HL-60 (cell line): Measurements from ENCODE around the gene KRTAP5-5.

Experiments used
- DNase-seq, 2 experiments: peaks; one replicate each; pipeline ENCODE4 v3.0.0-alpha.2; 2010 to 2020; ENCODE audit warnings: low read depth in 1 of 2, low spot score in 1 of 2
- H3K27ac ChIP-seq: fragments of 250-450 bp; sonication (Bioruptor Pico); replicated peaks from 2 replicates; pipeline ENCODE4 v1.5.1; 2020; ENCODE audit warnings: mild to moderate bottlenecking, moderate library complexity
- H3K27me3 ChIP-seq: fragments of 250-450 bp; sonication (Bioruptor Pico); 2 replicates; pipeline ENCODE4 v1.5.1; 2021; ENCODE audit warnings: mild to moderate bottlenecking, moderate library complexity; ENCODE audit not compliant: insufficient read depth, poor library complexity, severe bottlenecking
- H3K4me3 ChIP-seq: replicated peaks from 2 replicates; pipeline ENCODE4 v1.5.1; 2011; ENCODE audit warnings: mild to moderate bottlenecking, control low read depth, low read length; ENCODE audit not compliant: insufficient read depth
- CTCF ChIP-seq: IDR thresholded peaks from one replicate; pipeline ENCODE4 v1.5.1; 2011; ENCODE audit warnings: low read length, control low read depth, inconsistent platforms; ENCODE audit not compliant: insufficient read depth
- GABPA ChIP-seq: IDR thresholded peaks from 2 replicates; pipeline ENCODE4 v1.6.1; 2012; ENCODE audit warnings: low read depth
- POLR2AphosphoS5 ChIP-seq: IDR thresholded peaks from 2 replicates; pipeline ENCODE4 v1.6.1; 2012; ENCODE audit warnings: low read depth
- REST ChIP-seq: IDR thresholded peaks from 2 replicates; pipeline ENCODE4 v1.6.1; 2012; ENCODE audit warnings: low read depth; ENCODE audit not compliant: insufficient replicate concordance
- SPI1 ChIP-seq: IDR thresholded peaks from 2 replicates; pipeline ENCODE4 v1.6.1; 2012; ENCODE audit warnings: low read depth, mild to moderate bottlenecking, borderline replicate concordance

The KRTAP5-5 gene

GRCh38 chr11:1665313-1665712 is 35.7 kb downstream of the KRTAP5-5 start:
- H3K27me3 ChIP-seq, result peaks cover 22% of the 10 kb centered on the region
- no peak overlapping the region for H3K4me3 ChIP-seq
- no peak for DNase-seq
- no peak for TF ChIP-seq CTCF
- TF ChIP-seq REST, result no peak
- TF ChIP-seq GABPA, result no peak
- TF ChIP-seq POLR2AphosphoS5, result no peak
- TF ChIP-seq SPI1, result no peak
- H3K27ac ChIP-seq, result no peak overlapping the region

- H3K27me3 ChIP-seq, result peaks cover 28% of the 10 kb centered on the region
- H3K27ac ChIP-seq, result no peak overlapping the region
- TF ChIP-seq SPI1, result no peak
- H3K4me3 ChIP-seq, result no peak overlapping the region
- DNase-seq, result no peak
Measured at GRCh38 chr11:1667121-1667850, 37.7 kb downstream of the KRTAP5-5 start.

GRCh38 chr11:1667906-1668305 is 38.3 kb downstream of the KRTAP5-5 start:
- no peak for TF ChIP-seq SPI1
- no peak for TF ChIP-seq REST
- TF ChIP-seq POLR2AphosphoS5, result no peak
- no peak for TF ChIP-seq GABPA
- TF ChIP-seq CTCF, result no peak
- no peak overlapping the region for H3K27ac ChIP-seq
- H3K27me3 ChIP-seq, result peaks cover 28% of the 10 kb centered on the region
- no peak for DNase-seq
- no peak overlapping the region for H3K4me3 ChIP-seq

- Histone ChIP-seq H3K27me3 (peaks cover 38% of the 10 kb centered on the region), H3K27ac (no peak overlapping the region), H3K4me3 (no peak overlapping the region)
- DNase-seq, result no peak
- TF ChIP-seq POLR2AphosphoS5 (no peak), REST (no peak), GABPA (no peak), SPI1 (no peak), CTCF (no peak)
Measured at GRCh38 chr11:1668911-1669473, 39.4 kb downstream of the KRTAP5-5 start.
